ENCODE data around the gene NR3C2. TPM values are rescaled to one million over a fixed set of nuclear protein-coding genes. Genes with fewer than 3 reads are reported as not detected.

Gene NR3C2
- total RNA-seq, 2 donors from 2014 or later = 18.4 to 23.8 TPM

- no peak for DNase-seq
- no peak for ATAC-seq
- intact Hi-C loops (cut with DNase I) = no loop called here
Measured at GRCh38 chr4:148245015-148245414, 197.2 kb downstream of the NR3C2 start.

DNA sequence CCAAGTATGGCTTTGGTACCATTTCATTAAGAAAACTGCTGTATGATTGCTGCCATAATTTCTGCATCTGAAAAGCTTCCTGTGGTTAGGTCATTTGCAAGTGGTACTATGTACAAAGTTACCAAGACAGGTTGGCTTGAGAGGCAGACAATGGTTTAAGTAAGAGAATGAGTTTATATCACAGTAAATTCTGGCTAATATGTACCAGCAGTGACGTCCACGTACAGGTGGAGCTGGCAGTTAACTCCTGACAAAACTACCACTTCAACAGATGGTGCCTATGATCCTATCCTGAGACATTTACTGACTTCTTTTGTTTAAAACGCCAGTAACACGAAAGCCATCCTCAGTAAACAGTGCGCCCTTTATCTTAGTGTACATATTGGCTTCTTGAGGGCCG, 198.4 kb downstream of the NR3C2 start:
- ATAC-seq = no peak

GRCh38 chr4:148240241-148240640, 202.0 kb downstream of the NR3C2 start:
- DNase-seq (no peak), ATAC-seq (no peak)
- intact Hi-C loops (cut with DNase I) = no loop called here

More for the DNA sequence above, 198.4 kb downstream of the NR3C2 start:
- intact Hi-C loops (cut with DNase I) = no loop called here
- no peak for DNase-seq

DNA sequence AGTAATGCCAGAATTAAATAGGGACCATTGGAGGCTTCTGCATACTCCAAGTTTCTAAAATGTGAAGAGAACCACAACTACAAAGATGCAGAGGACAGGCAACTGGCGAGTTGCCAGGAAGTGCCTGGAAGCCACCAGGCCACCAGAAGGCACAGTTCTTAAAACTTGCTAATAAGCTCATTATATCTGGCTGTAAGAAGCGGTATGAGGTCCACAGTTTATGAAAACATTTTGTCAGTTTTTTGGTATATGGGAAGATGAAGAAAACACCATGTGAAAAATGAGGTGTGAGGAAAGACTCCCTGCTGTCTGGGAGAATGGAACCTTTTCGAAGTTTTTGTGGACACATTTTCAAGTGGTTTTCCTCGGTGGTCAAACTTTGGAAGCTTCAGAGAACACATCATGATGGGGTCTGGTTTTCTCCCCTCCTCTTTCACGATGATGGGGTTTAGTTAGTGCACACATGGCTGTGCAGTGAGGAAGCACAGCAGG, 202.7 kb downstream of the NR3C2 start:
- intact Hi-C loops (cut with DNase I) = no loop called here
- no peak for ATAC-seq
- DNase-seq = peak; percentile 32

- ATAC-seq = no peak
- intact Hi-C loops (cut with DNase I) = no loop called here
- DNase-seq = no peak
Measured at GRCh38 chr4:148238811-148239493, 203.3 kb downstream of the NR3C2 start.

- intact Hi-C loops (cut with DNase I) = no loop called here
- ATAC-seq (no peak), DNase-seq (no peak)
Measured at GRCh38 chr4:148238086-148238485, 204.1 kb downstream of the NR3C2 start.

DNA sequence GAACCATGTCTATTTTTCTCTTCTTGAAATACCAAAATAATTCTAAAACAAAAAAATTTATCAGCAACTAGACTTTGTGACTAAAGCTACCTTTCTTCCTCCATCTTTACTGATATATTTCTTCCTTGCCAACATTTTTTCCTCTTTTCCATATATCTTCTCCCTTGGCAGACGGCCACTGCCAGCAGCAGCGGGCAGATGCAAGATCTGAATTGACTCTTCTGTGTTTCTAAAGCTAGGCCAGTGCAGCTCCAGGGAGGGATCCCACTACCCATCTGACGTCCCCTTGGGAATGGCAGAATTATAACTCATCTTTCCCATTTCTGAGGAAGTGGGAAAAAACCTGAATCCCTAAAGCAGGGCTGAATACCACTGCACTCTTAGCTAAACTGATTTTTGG, 206.4 kb downstream of the NR3C2 start:
- DNase-seq = no peak
- intact Hi-C loops (cut with DNase I) = no loop called here
- ATAC-seq = no peak

DNA sequence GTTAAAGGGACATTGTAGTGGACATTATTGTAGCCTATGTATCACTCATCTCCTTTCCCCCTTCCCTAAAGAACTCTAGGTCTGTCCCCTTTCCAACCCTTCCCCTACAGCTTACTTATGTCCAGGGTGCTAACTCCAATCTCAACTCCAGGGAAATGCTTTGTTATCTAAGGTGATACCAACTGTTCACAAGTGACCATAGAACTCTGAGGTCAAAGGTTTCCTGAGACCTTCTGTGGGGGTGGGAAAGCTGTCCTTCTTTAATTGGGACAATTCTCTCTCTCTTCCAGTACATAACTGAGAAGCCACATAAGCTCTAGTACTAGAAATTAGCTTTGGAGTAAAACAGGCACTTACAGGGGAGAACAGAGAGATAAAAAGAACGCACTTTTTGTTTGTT, 212.4 kb downstream of the NR3C2 start:
- DNase-seq (no peak), ATAC-seq (no peak)
- intact Hi-C loops (cut with DNase I) = no loop called here

DNA sequence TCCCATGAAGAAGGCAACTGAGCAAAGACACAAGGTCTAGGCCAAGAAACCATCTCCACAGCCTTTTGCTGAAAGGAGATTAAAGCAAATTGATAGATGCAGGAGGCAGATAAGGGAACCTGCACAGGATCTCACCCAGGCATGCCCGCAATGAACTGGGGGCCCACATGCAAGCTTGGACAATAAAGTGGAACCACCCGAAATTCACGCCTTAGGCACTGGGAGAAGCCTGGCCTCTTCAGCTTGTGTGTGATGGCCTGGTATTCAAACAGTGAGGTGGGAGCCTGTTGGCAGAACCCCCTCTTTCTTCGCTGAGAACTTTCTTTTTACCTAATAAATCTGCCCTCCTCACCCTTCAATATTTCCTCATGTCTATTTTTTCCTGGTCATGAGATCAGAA, 213.2 kb downstream of the NR3C2 start:
- intact Hi-C loops (cut with DNase I) = no loop called here

GRCh38 chr4:148227147-148227546, 215.1 kb downstream of the NR3C2 start:
- DNase-seq (no peak), ATAC-seq (no peak)
- intact Hi-C loops (cut with DNase I) = no loop called here

More for the DNA sequence above, 213.2 kb downstream of the NR3C2 start:
- DNase-seq = no peak
- ATAC-seq = no peak

GRCh38 chr4:148226341-148226740, 215.9 kb downstream of the NR3C2 start:
- DNase-seq (no peak), ATAC-seq (no peak)
- intact Hi-C loops (cut with DNase I) = no loop called here

GRCh38 chr4:148225639-148226038, 216.6 kb downstream of the NR3C2 start:
- DNase-seq = no peak
- intact Hi-C loops (cut with DNase I) = no loop called here
- no peak for ATAC-seq

GRCh38 chr4:148224476-148224875, 217.7 kb downstream of the NR3C2 start:
- ATAC-seq (no peak), DNase-seq (no peak)
- intact Hi-C loops (cut with DNase I) = no loop called here

GRCh38 chr4:148222991-148223660, 219.1 kb downstream of the NR3C2 start:
- DNase-seq (no peak), ATAC-seq (no peak)
- intact Hi-C loops (cut with DNase I) = no loop called here

DNA sequence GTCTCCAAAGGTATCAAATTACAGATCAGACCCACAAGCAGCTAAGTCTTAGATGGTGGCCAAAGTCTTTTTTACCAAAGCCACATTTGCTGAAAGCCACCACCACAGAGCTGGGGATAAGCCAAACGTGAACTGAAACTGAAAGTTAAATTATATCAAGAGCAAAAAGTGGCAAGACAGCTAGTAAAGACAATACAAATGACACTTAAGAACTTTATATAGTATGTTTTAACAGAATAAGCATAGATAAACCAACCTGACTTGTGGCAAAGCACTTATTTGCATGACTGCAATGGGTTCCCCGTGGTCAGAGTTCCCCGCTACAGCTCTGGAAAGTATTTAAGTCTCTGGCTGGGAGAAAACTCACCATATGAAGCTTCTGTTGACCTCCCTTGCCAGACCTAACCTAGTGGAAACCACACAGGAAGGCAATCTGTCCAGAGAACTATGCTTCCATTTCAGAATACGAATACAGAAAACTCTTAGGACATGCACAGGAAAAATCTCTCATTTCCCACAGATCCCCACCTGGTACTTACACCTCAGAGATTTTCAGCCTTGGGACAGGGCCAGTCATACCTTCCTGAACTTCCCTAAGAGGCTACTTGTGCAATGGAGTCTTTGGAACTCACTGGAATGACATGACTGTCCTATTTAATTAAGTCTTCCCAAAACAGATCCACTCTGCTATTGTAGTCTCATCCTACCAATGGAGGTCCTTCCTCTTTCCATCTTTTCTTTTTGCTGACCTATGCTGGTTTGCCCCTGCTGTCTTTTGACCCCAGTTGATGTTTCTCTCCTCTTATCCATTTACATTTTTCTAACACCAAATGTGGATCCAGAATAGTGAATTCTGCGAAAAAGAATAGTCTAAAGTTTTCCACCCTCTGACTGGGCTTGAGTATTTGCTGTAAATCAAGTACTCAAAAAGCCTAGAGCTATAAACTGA, 225.1 kb downstream of the NR3C2 start:
- no peak for DNase-seq

DNA sequence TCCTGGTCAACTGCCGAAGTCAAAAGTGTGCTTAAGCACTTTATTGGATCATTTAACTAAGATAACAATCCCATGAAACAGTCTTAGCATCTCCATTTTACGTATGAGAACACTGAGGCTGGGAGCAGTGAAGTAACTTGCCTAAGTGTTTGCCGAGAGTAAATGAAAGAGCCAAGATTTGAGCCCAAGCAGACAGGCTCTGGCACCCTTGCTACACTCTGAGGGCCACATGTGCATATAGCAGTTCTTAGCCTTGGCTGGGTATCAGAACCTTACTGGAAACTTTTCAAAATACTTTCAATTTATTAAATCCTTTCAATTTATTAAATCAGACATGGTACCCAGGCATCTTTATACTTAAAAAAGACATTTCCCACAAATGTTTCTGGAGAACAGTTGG, 225.9 kb downstream of the NR3C2 start:
- intact Hi-C loops (cut with DNase I) = no loop called here
- ATAC-seq = no peak

More for the DNA sequence above, 225.1 kb downstream of the NR3C2 start:
- intact Hi-C loops (cut with DNase I) = no loop called here
- ATAC-seq = no peak

GRCh38 chr4:148215202-148215601, 227.0 kb downstream of the NR3C2 start:
- DNase-seq (no peak), ATAC-seq (peak; percentile 49 to 59)
- intact Hi-C loops (cut with DNase I) = no loop called here

More for the DNA sequence above, 225.9 kb downstream of the NR3C2 start:
- DNase-seq = no peak

GRCh38 chr4:148214529-148215166, 227.6 kb downstream of the NR3C2 start:
- intact Hi-C loops (cut with DNase I) = no loop called here
- DNase-seq = peak; percentile 61
- ATAC-seq = peak; percentile 91 to 95

DNA sequence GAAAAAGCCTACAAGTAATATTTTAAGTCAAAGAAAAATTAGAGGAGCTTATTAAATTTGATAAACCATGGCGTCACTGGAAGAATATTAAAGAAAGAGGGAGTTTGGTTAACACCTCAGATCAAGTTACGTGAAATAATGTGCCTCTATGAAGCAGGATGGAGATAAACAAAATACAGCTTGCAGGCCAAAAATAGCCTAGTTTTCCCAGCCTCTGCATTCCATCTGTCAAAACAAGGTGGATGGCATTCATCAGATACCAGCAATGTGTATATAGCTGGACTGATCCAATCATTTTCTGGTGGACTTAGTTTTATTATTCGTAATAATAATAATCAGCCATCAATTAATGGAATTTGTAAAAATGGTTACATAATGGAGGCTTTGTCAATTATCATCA, 230.7 kb downstream of the NR3C2 start:
- intact Hi-C loops (cut with DNase I) = no loop called here
- ATAC-seq (no peak), DNase-seq (no peak)
